Motor neuron (in vitro differentiated cells): ENCODE results near the gene WFDC8. TPM values are rescaled to one million over a fixed set of nuclear protein-coding genes. Genes with fewer than 3 reads are reported as not detected.

ENCODE experiments used
- ATAC-seq, 8 experiments: fragments of 200-7000 bp; cut with Tn5 transposase; replicated peaks in 6 of 8; 2 replicates each; pipeline ENCODE4 v1.8.0; 2021; ENCODE audit warnings: mild to moderate bottlenecking in 8 of 8, moderate library complexity in 8 of 8
- H3K27ac ChIP-seq, 2 donors: fragments of 250-450 bp; sonication (Bioruptor Pico); 2 replicates each; pipeline ENCODE4 v1.9.0; 2021; ENCODE audit warnings: antibody characterized with exemption in 2 of 2, mild to moderate bottlenecking in 2 of 2, moderate library complexity in 1 of 2
- H3K4me1 ChIP-seq, 2 donors: fragments of 250-450 bp; sonication (Bioruptor Pico); replicated peaks in 1 of 2; 2 replicates each; pipeline ENCODE4 v1.6.1; 2021; ENCODE audit warnings: antibody characterized with exemption in 2 of 2, mild to moderate bottlenecking in 2 of 2, moderate library complexity in 1 of 2
- H3K4me3 ChIP-seq, 5 donors: fragments of 250-450 bp; sonication (Bioruptor Pico); 2 replicates each; pipeline ENCODE4 v1.9.0; 2021; ENCODE audit warnings: antibody characterized with exemption in 5 of 5, mild to moderate bottlenecking in 5 of 5, moderate library complexity in 4 of 5
- WGBS, 10 experiments: fragments of 450-650 bp; shearing (Covaris generic); methylation state at CpG; one replicate each; pipeline ENCODE4 v1.0.0; 2022; 5-methylcytosine and 5-hydroxymethylcytosine counted together
- in situ Hi-C, 9 experiments: fragments of 400-800 bp; cut with MboI; loops; one replicate each; pipeline ENCODE4 v1.15.0; 2021; ENCODE audit warnings: low sequenced_read_pairs in 9 of 9, low pct_unique_long_range_greater_than_20kb in 2 of 9; ENCODE audit not compliant: unreplicated experiment in 9 of 9
- total RNA-seq, 8 experiments: library from RNA; unstranded; fragments of 300-600 nt; gene quantifications; 2 replicates each; pipeline versions ENCODE4 v1.2.3 to v1.2.4, GENCODE V29; 2022

WFDC8 gene
- total RNA-seq, 8 experiments from 2014 or later = not detected

GRCh38 chr20:45503403-45503802 is 75.7 kb downstream of the WFDC8 start:
- in situ Hi-C loops = no loop called here
- H3K4me3 ChIP-seq = no peak overlapping the region
- H3K4me1 ChIP-seq = no peaks in the 10 kb centered on the region
- no peak overlapping the region for H3K27ac ChIP-seq
- no peak for ATAC-seq
- WGBS, 10 experiments = 0 to 100% (median 68%) methylated on average over 1 to 2 of the region's 2 CpGs; no CpG with 5 or more reads in 2 of the 10 experiments

- no peak overlapping the region for H3K4me3 ChIP-seq
- WGBS, 10 experiments = 0 to 63% (median 45%) methylated on average over 1 of the region's 1 CpG; no CpG with 5 or more reads in 2 of the 10 experiments
- H3K27ac ChIP-seq = no peak overlapping the region
- in situ Hi-C loops = no loop called here
- ATAC-seq = no peak
- no peaks in the 10 kb centered on the region for H3K4me1 ChIP-seq
Measured at GRCh38 chr20:45502561-45502960, 76.5 kb downstream of the WFDC8 start.

Other genes starting within 250 kb of the WFDC8 start
- gene SDC4, start 230.9 kb downstream of the WFDC8 start, total RNA-seq = 10 to 100 TPM in 4 of 8 experiments, 1 to 10 TPM in 4; 1.6 to 94.9 (median 13.3) TPM
- 10 to 100 TPM; 17.3 to 49.8 (median 21.9) TPM for gene SYS1, start 216.1 kb downstream of the WFDC8 start, total RNA-seq
- gene TP53TG5, start 201.0 kb downstream of the WFDC8 start, total RNA-seq = 1 to 10 TPM in 6 of 8 experiments, under 1 TPM in 2; 0.81 to 1.8 (median 1.3) TPM
- gene DBNDD2, start 171.0 kb downstream of the WFDC8 start, total RNA-seq = 10 to 100 TPM in 5 of 8 experiments, 1 to 10 TPM in 3; 4.8 to 35.4 (median 11.8) TPM
- 100 to 1,000 TPM in 1 of 8 experiments, 10 to 100 TPM in 7; 29.9 to 134 (median 58.8) TPM for gene PIGT, start 163.1 kb downstream of the WFDC8 start, total RNA-seq
- gene WFDC2, start 109.5 kb downstream of the WFDC8 start, total RNA-seq = 10 to 100 TPM in 1 of 8 experiments, 1 to 10 TPM in 6, not detected in 1; 1.2 to 10.0 (median 2.6) TPM
- gene SPINT3, start 63.7 kb downstream of the WFDC8 start, total RNA-seq = not detected
- not detected for gene WFDC6, start 39.8 kb downstream of the WFDC8 start, total RNA-seq
- gene EPPIN, start 31.9 kb downstream of the WFDC8 start, total RNA-seq = 1 to 10 TPM in 1 of 8 experiments, under 1 TPM in 5, not detected in 2; 0.27 to 1.1 (median 0.57) TPM
- gene WFDC10A, start 50.5 kb upstream of the WFDC8 start, total RNA-seq = not detected
- gene WFDC9, start 52.0 kb upstream of the WFDC8 start, total RNA-seq = not detected
- gene WFDC11, start 91.0 kb upstream of the WFDC8 start, total RNA-seq = not detected
- not detected for gene WFDC13, start 122.8 kb upstream of the WFDC8 start, total RNA-seq
- not detected for gene WFDC10B, start 125.7 kb upstream of the WFDC8 start, total RNA-seq
- gene SPINT4, start 143.1 kb upstream of the WFDC8 start, total RNA-seq = not detected
- 1 to 10 TPM in 4 of 8 experiments, under 1 TPM in 3, not detected in 1; 0.64 to 2.9 (median 1.1) TPM for gene WFDC3, start 212.6 kb upstream of the WFDC8 start, total RNA-seq
- gene DNTTIP1, start 212.7 kb upstream of the WFDC8 start, total RNA-seq = 10 to 100 TPM; 15.1 to 46.3 (median 31.3) TPM
- 100 to 1,000 TPM in 1 of 8 experiments, 10 to 100 TPM in 2, 1 to 10 TPM in 4, under 1 TPM in 1; 0.87 to 230 (median 9.7) TPM for gene UBE2C, start 233.4 kb upstream of the WFDC8 start, total RNA-seq
- 1 to 10 TPM in 2 of 8 experiments, under 1 TPM in 3, not detected in 3; 0.37 to 1.2 (median 0.47) TPM for gene TNNC2, start 248.0 kb upstream of the WFDC8 start, total RNA-seq